Endodermal cell (in vitro differentiated cells): ENCODE results near the gene SLC35E3. TPM values are rescaled to one million over a fixed set of nuclear protein-coding genes. Genes with fewer than 3 reads are reported as not detected.
A peak's percentile ranks its signal among the peaks of the same experiment; 100 is the strongest.

Source experiments
- DNase-seq: peaks from one replicate; pipeline ENCODE4 v3.0.0-alpha.2; 2017
- H3K27ac ChIP-seq: 2 replicates; pipeline ENCODE4 v1.5.1; 2013; ENCODE audit warnings: mild to moderate bottlenecking, low read depth, low read length, moderate library complexity
- H3K27me3 ChIP-seq: 2 replicates; pipeline ENCODE4 v1.6.1; 2013; ENCODE audit warnings: mild to moderate bottlenecking, low read length, moderate library complexity; ENCODE audit not compliant: insufficient read depth, control insufficient read depth, poor library complexity, severe bottlenecking
- H3K36me3 ChIP-seq: 2 replicates; pipeline ENCODE4 v1.7.0; 2013; ENCODE audit warnings: mild to moderate bottlenecking, low read length, moderate library complexity; ENCODE audit not compliant: control insufficient read depth, insufficient read depth
- H3K4me1 ChIP-seq: one replicate; pipeline ENCODE4 v1.7.0; 2013; ENCODE audit warnings: low read length; ENCODE audit not compliant: control insufficient read depth, insufficient read depth
- H3K4me3 ChIP-seq: 2 replicates; pipeline ENCODE4 v1.5.1; 2013; ENCODE audit warnings: mild to moderate bottlenecking, low read length, moderate library complexity
- H3K9ac ChIP-seq: 2 replicates; pipeline ENCODE4 v1.6.1; 2013; ENCODE audit warnings: mild to moderate bottlenecking, low read length, moderate library complexity; ENCODE audit not compliant: poor library complexity, severe bottlenecking; ENCODE audit errors: extremely low read depth
- H3K9me3 ChIP-seq: 2 replicates; pipeline ENCODE4 v1.6.1; 2013; ENCODE audit warnings: mild to moderate bottlenecking, low read length, moderate library complexity; ENCODE audit not compliant: control insufficient read depth
- H3K27ac Mint-ChIP-seq: 2 replicates; pipeline ENCODE4 v1.8.0; 2020; ENCODE audit warnings: mixed read lengths
- H3K27me3 Mint-ChIP-seq: 2 replicates; pipeline ENCODE4 v1.8.0; 2021; ENCODE audit warnings: mild to moderate bottlenecking, mixed read lengths; ENCODE audit not compliant: insufficient read depth
- H3K36me3 Mint-ChIP-seq: 2 replicates; pipeline ENCODE4 v1.8.0; 2020; ENCODE audit warnings: low read depth, mixed read lengths
- H3K4me1 Mint-ChIP-seq: 2 replicates; pipeline ENCODE4 v1.8.0; 2020; ENCODE audit warnings: mixed read lengths
- H3K4me3 Mint-ChIP-seq: 2 replicates; pipeline ENCODE4 v1.8.0; 2020; ENCODE audit warnings: mild to moderate bottlenecking, moderate library complexity, mixed read lengths
- H3K9me3 Mint-ChIP-seq: 2 replicates; pipeline ENCODE4 v1.8.0; 2020; ENCODE audit warnings: mild to moderate bottlenecking, mixed read lengths
- CTCF ChIP-seq: fragments of 200-600 bp; sonication (generic); conservative IDR thresholded peaks from 2 replicates; pipeline ENCODE4 v1.5.0; 2021; ENCODE audit warnings: antibody characterized with exemption, mild to moderate bottlenecking
- WGBS, 2 experiments: methylation state at CpG; one replicate each; pipeline versions ENCODE4 v1.1.5 to v1.1.7; 2013; ENCODE audit warnings: missing lambda C conversion rate in 2 of 2, mixed read lengths in 1 of 2; ENCODE audit not compliant: insufficient coverage in 1 of 2, insufficient read length in 1 of 2; 5-methylcytosine and 5-hydroxymethylcytosine counted together
- total RNA-seq, 2 donors: library from RNA; stranded (reverse); fragmentation: NEBNext Ultra II Directional in 1 of 2; extraction: Animal tissue kit (Norgen Biotek cat#: 25700) in 1 of 2; gene quantifications; 2 replicates in 1 of 2; 3 replicates in 1 of 2; pipeline ENCODE4 v1.2.1, GENCODE V29; 2021

SLC35E3 gene
- total RNA-seq, 2 donors from 2014 or later = 12.6 to 12.7 TPM

GRCh38 chr12:68733661-68734071 lies 12.3 kb upstream of the SLC35E3 start:
- H3K4me1 ChIP-seq = no peaks in the 10 kb centered on the region
- H3K4me3 ChIP-seq = no peak overlapping the region
- peaks cover 61% of the 10 kb centered on the region for H3K36me3 Mint-ChIP-seq
- 95 to 98% methylated on average over 3 to 4 of the region's 4 CpGs for WGBS, 2 experiments
- no peak overlapping the region for H3K9ac ChIP-seq
- no peaks in the 10 kb centered on the region for H3K9me3 Mint-ChIP-seq
- H3K27ac Mint-ChIP-seq = no peak overlapping the region
- H3K4me3 Mint-ChIP-seq = no peak overlapping the region
- no peaks in the 10 kb centered on the region for H3K27me3 ChIP-seq
- no peak for TF ChIP-seq CTCF
- no peaks in the 10 kb centered on the region for H3K9me3 ChIP-seq
- H3K27ac ChIP-seq = no peak overlapping the region
- DNase-seq = no peak
- peaks cover 87% of the 10 kb centered on the region for H3K36me3 ChIP-seq
- no peaks in the 10 kb centered on the region for H3K4me1 Mint-ChIP-seq
- no peaks in the 10 kb centered on the region for H3K27me3 Mint-ChIP-seq

GRCh38 chr12:68739891-68740290 lies 6.1 kb upstream of the SLC35E3 start:
- Histone ChIP-seq H3K36me3 (peaks cover 57% of the 10 kb centered on the region), H3K9me3 (no peaks in the 10 kb centered on the region), H3K27ac (no peak overlapping the region), H3K4me1 (no peaks in the 10 kb centered on the region), H3K4me3 (no peak overlapping the region), H3K9ac (no peak overlapping the region), H3K27me3 (no peaks in the 10 kb centered on the region)
- DNase-seq = no peak
- no peak for TF ChIP-seq CTCF
- H3K4me1 Mint-ChIP-seq = no peaks in the 10 kb centered on the region
- no peaks in the 10 kb centered on the region for H3K27me3 Mint-ChIP-seq
- no peaks in the 10 kb centered on the region for H3K9me3 Mint-ChIP-seq
- peaks cover 46% of the 10 kb centered on the region for H3K36me3 Mint-ChIP-seq
- no peak overlapping the region for H3K4me3 Mint-ChIP-seq
- WGBS, 2 experiments = 93 to 97% methylated on average over 5 to 6 of the region's 6 CpGs
- peak overlapping the region; percentile 21 for H3K27ac Mint-ChIP-seq

GRCh38 chr12:68743356-68743755 lies 2.6 kb upstream of the SLC35E3 start:
- Histone ChIP-seq H3K36me3 (peaks cover 27% of the 10 kb centered on the region), H3K9ac (no peak overlapping the region), H3K27me3 (no peaks in the 10 kb centered on the region), H3K4me1 (no peaks in the 10 kb centered on the region), H3K4me3 (no peak overlapping the region), H3K27ac (no peak overlapping the region), H3K9me3 (no peaks in the 10 kb centered on the region)
- Mint-ChIP-seq H3K4me3 (no peak overlapping the region), H3K27me3 (no peaks in the 10 kb centered on the region), H3K27ac (peak overlapping the region; percentile 30), H3K4me1 (peaks cover 6% of the 10 kb centered on the region), H3K9me3 (no peaks in the 10 kb centered on the region), H3K36me3 (peaks cover 26% of the 10 kb centered on the region)
- DNase-seq = no peak
- 86 to 94% methylated on average over 2 of the region's 2 CpGs for WGBS, 2 experiments
- TF ChIP-seq CTCF = no peak
